ENCODE data around the gene AMOT. TPM values are rescaled to one million over a fixed set of nuclear protein-coding genes. Genes with fewer than 3 reads are reported as not detected.

The AMOT gene
- total RNA-seq: 1 to 10 TPM; 5.2 to 10.0 TPM

GRCh38 chrX:112840382-112841113 is at the start of gene AMOT:
TSS of gene AMOT (minus strand) at chrX:112840831. CDS start at chrX:112823126, 17,705 bp downstream.

Small RNAs within 50 kb of the gene (small RNA-seq; reads per million reads assigned to genes)
- gene RN7SL266P: 0 reads per million in 2 donors

Other genes starting within 250 kb of the AMOT start
- under 1 TPM; 0.34 to 0.67 TPM for gene LHFPL1, start 160.9 kb downstream of the AMOT start, total RNA-seq

Data from melanocyte of skin (primary cell).